Ovary (tissue), 3 donors: ENCODE data around the gene TRANK1.

Experiments
- CTCF ChIP-seq, 3 donors: fragments of 450-650 bp in 2 of 3; fragments of 200-600 bp in 1 of 3; IDR thresholded peaks; one replicate each; pipeline versions ENCODE4 v1.5.1 to v1.8.0; 2016 to 2022; ENCODE audit warnings: antibody characterized with exemption in 3 of 3, mild to moderate bottlenecking in 1 of 3
- POLR2A ChIP-seq: fragments of 450-650 bp; IDR thresholded peaks from one replicate; pipeline ENCODE4 v1.6.1; 2017; ENCODE audit warnings: antibody characterized with exemption, mild to moderate bottlenecking, moderate library complexity
- donor health status: DM: no; HTN: no; CAD: no.

DNA sequence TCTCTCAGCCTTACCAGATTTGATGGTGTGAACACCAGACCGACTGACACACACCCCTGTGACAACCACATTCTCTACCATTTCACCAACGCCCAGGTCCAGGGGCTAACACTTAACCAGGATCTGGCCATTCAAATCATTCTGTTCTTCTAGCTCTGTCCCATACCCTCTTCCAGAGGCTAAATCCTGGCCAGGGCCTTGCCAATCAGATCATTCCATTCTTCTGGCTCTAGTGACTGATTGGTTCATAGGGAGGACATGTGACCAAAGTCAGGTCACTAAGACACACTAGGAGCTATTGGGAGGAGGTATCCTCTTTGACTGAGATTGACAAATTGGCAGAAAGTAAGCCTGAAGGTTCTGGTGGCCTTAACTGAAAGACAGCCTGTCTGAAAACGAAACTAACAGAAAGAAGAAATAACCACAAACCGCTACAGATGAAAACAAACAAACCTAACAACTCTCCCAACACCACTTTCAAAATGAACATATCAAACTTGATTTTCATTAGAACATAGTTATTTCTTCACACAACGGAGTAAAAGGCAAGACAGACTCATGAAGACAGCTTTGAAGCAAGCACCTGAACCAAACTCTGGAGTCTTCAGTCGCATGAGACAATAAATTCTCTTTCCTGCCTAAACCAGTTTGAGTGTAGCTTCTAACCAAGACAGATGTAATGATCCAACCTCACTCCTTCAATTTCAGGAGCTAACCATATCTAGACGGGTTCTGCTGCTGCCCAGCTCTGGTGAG, 68.5 kb downstream of the TRANK1 start:
- TF ChIP-seq CTCF (IDR thresholded peaks at IDR 0.05), result no peak
- TF ChIP-seq POLR2A, result no peak
